HG03196 (cell line): ENCODE results near the gene PTPRH.

Experiments used
- ATAC-seq: cut with Tn5 transposase; IDR thresholded peaks from one replicate; pipeline ENCODE4 v1.9.1; 2021; ENCODE audit not compliant: unreplicated experiment

PTPRH gene

DNA sequence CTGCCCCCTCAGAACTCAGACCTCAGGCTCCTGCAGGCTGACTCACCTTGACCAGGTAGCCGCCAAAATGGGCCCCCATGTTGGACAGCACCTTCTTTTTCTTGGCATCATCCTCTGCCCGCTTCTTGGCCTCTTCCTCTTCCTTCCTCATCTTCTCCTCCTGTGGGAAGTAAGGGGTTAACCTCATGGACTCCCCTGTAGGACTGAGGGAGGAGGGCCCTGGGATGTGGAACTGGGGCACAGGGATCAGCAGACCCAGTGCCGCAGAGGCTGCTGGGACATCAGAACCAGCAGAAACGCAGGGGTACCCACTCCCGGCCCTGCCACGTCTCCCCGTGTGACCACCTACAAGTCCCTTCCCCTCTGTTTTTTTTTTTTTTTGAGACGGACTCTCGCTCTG, 71.4 kb downstream of the PTPRH start:
- ATAC-seq = no peak

DNA sequence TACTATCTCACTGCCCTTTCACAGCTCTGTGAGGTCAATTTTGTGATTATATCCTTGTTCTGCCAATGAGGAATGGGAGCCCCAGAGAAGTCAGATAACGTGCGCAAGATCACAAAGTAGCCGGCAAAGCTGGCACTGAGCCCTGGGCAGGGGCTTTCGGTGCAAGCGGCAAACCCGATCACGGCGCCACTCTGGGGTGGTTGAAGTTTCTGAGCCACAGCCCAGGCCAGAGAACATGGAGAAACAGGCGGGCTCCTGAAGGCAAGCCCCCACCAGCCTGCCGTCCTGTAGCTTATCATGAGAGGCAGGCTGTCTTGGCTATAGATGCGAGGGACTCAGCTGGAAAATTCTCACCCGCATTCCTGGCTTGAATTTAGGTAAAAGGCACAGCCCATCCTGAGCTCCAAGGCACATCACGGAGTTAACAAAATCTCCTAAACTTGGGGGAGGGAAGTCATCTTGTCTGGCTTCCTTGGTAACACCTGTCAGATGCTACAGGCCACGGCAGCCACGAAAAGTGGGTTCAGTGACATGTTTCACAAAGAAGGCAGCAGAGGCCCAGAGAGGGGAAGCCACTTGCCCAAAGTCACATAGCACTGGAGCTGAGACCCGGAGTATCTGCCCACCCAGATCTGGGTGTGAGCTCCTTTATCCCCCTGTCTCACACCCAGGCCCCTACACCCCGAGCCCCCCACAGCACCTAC, 72.8 kb downstream of the PTPRH start:
- ATAC-seq = no peak

DNA sequence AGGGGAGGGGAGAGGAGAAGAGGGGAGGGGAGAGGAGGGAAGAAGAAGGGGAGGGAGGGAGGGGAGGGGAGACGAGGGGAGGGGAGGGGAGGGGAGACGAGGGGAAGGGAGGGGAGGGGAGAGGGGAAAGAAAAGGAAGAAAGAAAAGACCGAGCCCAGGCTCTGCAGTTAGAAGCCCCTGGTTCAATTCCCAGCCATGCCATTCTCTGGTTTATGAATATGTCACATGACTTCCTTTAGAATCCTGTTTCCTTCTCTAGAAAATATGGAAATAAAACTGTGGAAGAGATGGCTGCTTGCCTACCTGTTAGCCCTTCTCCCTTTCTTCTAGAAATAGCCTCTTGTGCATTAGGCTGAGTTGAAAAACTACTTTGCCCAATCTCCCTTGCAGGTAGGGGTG, 74.6 kb downstream of the PTPRH start:
- no peak for ATAC-seq

DNA sequence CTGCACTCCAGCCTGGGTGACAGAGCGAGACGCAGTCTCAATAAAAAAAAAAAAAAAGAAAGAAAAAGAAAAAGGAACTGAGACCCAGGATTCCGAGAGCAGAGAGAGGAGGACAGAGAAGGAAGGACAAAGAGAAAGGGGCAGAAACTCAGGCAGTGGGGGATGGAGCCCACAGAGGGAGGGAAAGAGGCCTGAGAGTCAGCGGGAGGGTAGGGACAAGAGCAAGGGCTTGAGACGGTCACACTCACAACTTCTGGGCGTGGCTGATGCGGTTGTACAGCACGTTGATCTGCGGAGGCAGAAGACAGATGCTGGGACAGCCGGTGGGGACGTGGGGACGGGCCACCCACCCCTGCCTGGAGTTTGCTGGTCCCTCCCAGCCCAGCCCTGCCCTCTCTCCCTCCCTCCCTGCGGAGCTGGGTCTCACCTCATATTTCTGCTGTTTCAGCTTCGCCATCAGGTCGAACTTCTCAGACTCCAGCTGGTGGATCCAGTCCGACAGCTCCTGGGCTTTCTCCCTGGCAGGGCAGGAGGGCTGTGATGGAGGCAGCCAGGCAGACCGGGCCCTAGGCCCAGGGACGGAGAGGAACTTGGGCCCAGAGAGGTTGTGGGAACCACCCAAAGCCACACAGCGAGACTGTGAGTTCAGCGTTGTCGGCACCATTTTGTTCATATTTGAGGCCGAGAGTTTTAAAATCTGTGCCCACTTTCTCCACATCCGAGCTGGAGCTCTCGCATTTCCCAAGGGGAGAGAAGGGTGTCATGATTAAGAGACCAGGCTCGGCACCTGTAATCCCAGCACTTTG, 75.5 kb downstream of the PTPRH start:
- no peak for ATAC-seq

DNA sequence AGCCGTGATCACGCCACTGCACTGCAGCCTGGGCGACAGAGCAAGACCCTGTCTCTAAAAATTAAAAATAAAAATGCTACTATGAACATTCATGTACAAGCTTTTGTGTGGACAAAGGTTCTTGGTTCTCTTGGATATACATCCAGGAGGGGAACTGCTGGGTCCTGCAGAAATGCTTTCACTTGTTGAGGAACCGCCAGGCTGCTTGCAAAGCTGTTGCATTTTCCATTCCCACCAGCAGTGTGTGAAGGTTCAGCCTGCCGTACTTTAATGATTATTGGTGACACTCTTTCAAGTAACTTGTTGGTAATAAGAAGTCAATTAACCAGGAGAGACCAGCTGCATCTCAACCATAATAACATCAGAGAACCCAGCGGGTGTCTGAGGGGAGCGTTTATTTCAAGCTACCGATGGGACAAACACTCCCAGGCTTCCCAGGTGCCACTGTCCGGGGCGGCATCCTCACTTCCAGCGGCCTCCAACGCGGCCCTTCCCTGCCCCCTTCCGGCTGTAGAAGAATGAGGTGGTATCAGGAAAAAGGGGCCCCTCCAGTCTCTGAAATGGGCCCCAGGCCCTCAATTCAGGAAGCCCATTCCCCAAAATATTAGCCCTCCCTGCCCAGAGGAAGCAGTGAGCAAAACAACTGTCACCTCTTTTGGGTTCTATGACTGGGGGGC, 76.7 kb downstream of the PTPRH start:
- no peak for ATAC-seq

DNA sequence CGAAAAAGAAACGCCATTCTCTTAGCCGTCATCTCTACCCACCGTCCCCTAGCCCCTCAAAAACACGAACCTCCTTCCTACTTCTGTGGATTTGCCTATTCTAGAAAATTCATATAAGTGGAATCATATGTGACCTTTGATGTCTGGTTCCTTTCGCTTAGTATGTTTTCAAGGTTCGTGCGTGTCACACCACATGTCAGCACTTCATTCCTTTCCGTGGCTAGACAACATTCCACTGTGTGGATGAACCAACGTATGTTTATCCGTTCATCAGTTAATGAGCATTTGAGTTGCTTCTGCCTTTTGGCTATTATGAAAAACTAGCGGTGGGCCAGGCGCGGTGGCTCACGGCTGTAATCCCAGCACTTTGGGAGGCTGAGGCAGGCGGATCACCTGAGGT, 77.9 kb downstream of the PTPRH start:
- ATAC-seq = no peak
